K562 treated with DMSO at 1 percent for 24 hours (cell line): ENCODE data around the gene SAP130. TPM values are rescaled to one million over a fixed set of nuclear protein-coding genes. Genes with fewer than 3 reads are reported as not detected.

Source experiments
- total RNA-seq: library from RNA; unstranded; fragments of 300-600 nt; gene quantifications from 2 replicates; pipeline ENCODE4 v1.2.3, GENCODE V29; 2022; ENCODE audit warnings: low read depth; ENCODE audit not compliant: insufficient read depth

Gene SAP130
- total RNA-seq, result 28.3 and 33.0 TPM in 2 replicates

GRCh38 chr2:128027801-128028667, at the start of gene SAP130:
Gene SAP130 (minus strand): TSS chr2:128028059. CDS start chr2:128026292, 1,767 bp downstream.

Other genes with a start within 250 kb of the SAP130 start
- gene WDR33, start 216.9 kb downstream of the SAP130 start, total RNA-seq, result 15.2 and 17.0 TPM in 2 replicates
- 22.3 and 22.8 TPM in 2 replicates for gene POLR2D, start 169.9 kb downstream of the SAP130 start, total RNA-seq
- 6.0 and 8.0 TPM in 2 replicates for gene AMMECR1L, start 142.1 kb downstream of the SAP130 start, total RNA-seq
- 13.1 and 17.7 TPM in 2 replicates for gene UGGT1, start 63.1 kb upstream of the SAP130 start, total RNA-seq